ENCODE results near the gene BHLHE41. TPM values are rescaled to one million over a fixed set of nuclear protein-coding genes. Genes with fewer than 3 reads are reported as not detected.

Gene BHLHE41
- polyA plus RNA-seq, 1 donor (not counting 4 experiments of a cell fraction or from before 2014, with no cell fraction given), result 1.4 TPM

DNA sequence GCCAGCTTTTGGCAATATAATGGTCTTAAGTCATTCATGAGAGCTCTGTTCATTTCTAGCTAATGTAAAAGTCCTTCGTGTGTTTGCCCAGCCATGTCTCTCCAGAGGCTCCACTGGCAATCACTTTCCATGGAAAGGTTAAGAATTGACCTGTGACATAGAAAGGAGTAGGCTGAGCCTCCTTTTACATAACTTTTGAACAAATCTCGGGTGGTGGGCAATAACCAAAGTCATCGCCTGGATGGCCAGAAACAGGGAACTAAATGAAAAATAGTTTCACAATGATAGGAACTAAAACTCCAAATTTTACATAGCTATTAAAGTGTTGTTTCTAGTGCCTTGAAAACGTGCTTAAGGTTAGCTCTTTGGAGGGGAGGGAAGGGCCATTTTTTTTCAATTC, 6.5 kb downstream of the BHLHE41 start:
- Histone ChIP-seq H3K9ac (ENCODE audit: control insufficient read depth, extremely low read depth, insufficient read depth, low read length) (no peak overlapping the region), H3K27ac (ENCODE audit: control insufficient read depth, insufficient read depth, low read length) (no peak overlapping the region), H4K20me1 (ENCODE audit: control insufficient read depth, extremely low read depth, insufficient read depth, low read length) (no peaks in the 10 kb centered on the region), H3K36me3 (ENCODE audit: control insufficient read depth in 2 of 2, extremely low read depth in 1 of 2, insufficient read depth in 2 of 2, low read length in 2 of 2) (no peaks in the 10 kb centered on the region), H3K4me3 (ENCODE audit: control insufficient read depth in 2 of 3, extremely low read depth in 1 of 3, insufficient read depth in 2 of 3, low read depth in 1 of 3, low read length in 3 of 3) (no peak overlapping the region), H3K27me3 (ENCODE audit: control insufficient read depth, extremely low read depth, insufficient read depth, low read length) (peaks cover 8% of the 10 kb centered on the region), H2AFZ (ENCODE audit: control insufficient read depth, low read length) (no peak overlapping the region), H3K4me1 (ENCODE audit: control insufficient read depth, extremely low read depth, insufficient read depth, low read length) (peaks cover 22% of the 10 kb centered on the region), H3K4me2 (ENCODE audit: control insufficient read depth, extremely low read depth, insufficient read depth, low read depth, low read length) (no peak overlapping the region), H3K79me2 (ENCODE audit: control insufficient read depth, insufficient read depth, low read length) (no peaks in the 10 kb centered on the region), H3K9me3 (ENCODE audit: control insufficient read depth, low read depth, low read length) (no peaks in the 10 kb centered on the region), H3K9me1 (ENCODE audit: control insufficient read depth, extremely low read depth, insufficient read depth, low read length) (no peaks in the 10 kb centered on the region)
- dilution Hi-C loops (cut with MboI; ENCODE audit: extremely low pct_ligation_motif_present, low sequenced_read_pairs), result no loop called here
- DNase-seq (ENCODE audit: low read depth, low spot score) (no peak), FAIRE-seq (no peak)
- TF ChIP-seq EZH2 (IDR thresholded peaks at IDR 0.05; ENCODE audit: low read length) (no peak), CTCF (optimal IDR thresholded peaks at IDR 0.05 in 1 of 3, IDR thresholded peaks at IDR 0.05 in 1 of 3, conservative IDR thresholded peaks at IDR 0.05 in 1 of 3; ENCODE audit: extremely low read depth in 1 of 3, insufficient read depth in 2 of 3, low read length in 3 of 3) (no peak)

- dilution Hi-C loops (cut with MboI; ENCODE audit: extremely low pct_ligation_motif_present, low sequenced_read_pairs), result no loop called here
Observed at GRCh38 chr12:26116829-26117715, 7.8 kb downstream of the BHLHE41 start.

More at GRCh38 chr12:26116829-26117715, 7.8 kb downstream of the BHLHE41 start:
- H3K27me3 ChIP-seq (ENCODE audit: control insufficient read depth, extremely low read depth, insufficient read depth, low read length), result peaks cover 7% of the 10 kb centered on the region
- DNase-seq (ENCODE audit: low read depth, low spot score) (no peak), FAIRE-seq (no peak)
- peaks cover 27% of the 10 kb centered on the region for H3K4me1 ChIP-seq (ENCODE audit: control insufficient read depth, extremely low read depth, insufficient read depth, low read length)
- H2AFZ ChIP-seq (ENCODE audit: control insufficient read depth, low read length), result no peak overlapping the region
- H3K9me1 ChIP-seq (ENCODE audit: control insufficient read depth, extremely low read depth, insufficient read depth, low read length), result no peaks in the 10 kb centered on the region
- no peak overlapping the region for H3K4me2 ChIP-seq (ENCODE audit: control insufficient read depth, extremely low read depth, insufficient read depth, low read depth, low read length)
- H3K27ac ChIP-seq (ENCODE audit: control insufficient read depth, insufficient read depth, low read length), result no peak overlapping the region
- no peak overlapping the region for H3K9ac ChIP-seq (ENCODE audit: control insufficient read depth, extremely low read depth, insufficient read depth, low read length)
- H3K79me2 ChIP-seq (ENCODE audit: control insufficient read depth, insufficient read depth, low read length), result no peaks in the 10 kb centered on the region
- TF ChIP-seq EZH2 (IDR thresholded peaks at IDR 0.05; ENCODE audit: low read length) (no peak), CTCF (optimal IDR thresholded peaks at IDR 0.05 in 1 of 3, IDR thresholded peaks at IDR 0.05 in 1 of 3, conservative IDR thresholded peaks at IDR 0.05 in 1 of 3; ENCODE audit: extremely low read depth in 1 of 3, insufficient read depth in 2 of 3, low read length in 3 of 3) (no peak)
- no peaks in the 10 kb centered on the region for H4K20me1 ChIP-seq (ENCODE audit: control insufficient read depth, extremely low read depth, insufficient read depth, low read length)
- no peaks in the 10 kb centered on the region for H3K36me3 ChIP-seq (ENCODE audit: control insufficient read depth in 2 of 2, extremely low read depth in 1 of 2, insufficient read depth in 2 of 2, low read length in 2 of 2)
- no peaks in the 10 kb centered on the region for H3K9me3 ChIP-seq (ENCODE audit: control insufficient read depth, low read depth, low read length)
- H3K4me3 ChIP-seq (ENCODE audit: control insufficient read depth in 2 of 3, extremely low read depth in 1 of 3, insufficient read depth in 2 of 3, low read depth in 1 of 3, low read length in 3 of 3), result no peak overlapping the region
